A673 (cell line): ENCODE measurements around the gene SCNN1A.

Experiments
- CTCF ChIP-seq: fragments of 300-800, 200-600 bp; sonication (generic); conservative IDR thresholded peaks from 2 replicates; pipeline ENCODE4 v1.5.1; 2017; ENCODE audit warnings: low read depth, mild to moderate bottlenecking, antibody characterized with exemption, low read length, moderate library complexity, mixed read lengths
- EZH2 ChIP-seq: fragments of 200-600 bp; sonication (generic); IDR thresholded peaks from 2 replicates; pipeline ENCODE4 v1.6.1; 2017; ENCODE audit warnings: borderline replicate concordance, low read depth, mild to moderate bottlenecking, mixed read lengths, antibody characterized with exemption, low read length; ENCODE audit not compliant: poor library complexity, severe bottlenecking

DNA sequence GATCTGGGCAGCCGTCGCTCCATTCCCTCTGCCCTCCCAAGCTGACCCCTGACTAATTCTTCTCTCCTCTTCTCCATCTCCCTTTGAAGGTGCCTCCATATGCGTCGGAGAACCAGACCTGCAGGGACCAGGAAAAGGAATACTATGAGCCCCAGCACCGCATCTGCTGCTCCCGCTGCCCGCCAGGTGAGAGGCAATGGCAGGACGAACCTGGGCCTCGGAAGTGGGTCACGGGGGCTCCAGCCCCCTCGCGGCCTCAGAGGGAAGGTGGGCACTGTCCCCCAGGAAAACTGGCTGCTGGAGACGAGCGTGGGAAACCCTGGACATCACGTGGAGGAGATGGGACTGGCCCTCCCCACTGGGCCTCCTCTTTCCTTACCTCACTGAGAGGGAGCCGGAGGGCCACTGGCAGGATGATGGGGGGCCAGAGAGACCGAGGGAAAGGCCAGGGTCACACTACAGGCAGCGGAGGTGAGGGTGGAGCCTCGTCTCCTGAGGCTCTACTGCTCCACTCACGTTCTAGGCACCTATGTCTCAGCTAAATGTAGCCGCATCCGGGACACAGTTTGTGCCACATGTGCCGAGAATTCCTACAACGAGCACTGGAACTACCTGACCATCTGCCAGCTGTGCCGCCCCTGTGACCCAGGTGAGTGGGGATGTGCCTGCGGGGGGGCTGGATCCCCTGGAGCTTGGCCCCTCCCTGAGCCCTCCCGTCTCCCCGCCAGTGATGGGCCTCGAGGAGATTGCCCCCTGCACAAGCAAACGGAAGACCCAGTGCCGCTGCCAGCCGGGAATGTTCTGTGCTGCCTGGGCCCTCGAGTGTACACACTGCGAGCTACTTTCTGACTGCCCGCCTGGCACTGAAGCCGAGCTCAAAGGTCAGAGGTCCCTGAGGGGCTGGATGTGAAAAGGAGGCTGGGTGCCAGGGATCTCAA, 9.4 kb upstream of the SCNN1A start:
- TF ChIP-seq CTCF (no peak), EZH2 (no peak)
